Fibroblast of lung (primary cell): ENCODE measurements around the gene FBXW11. TPM values are rescaled to one million over a fixed set of nuclear protein-coding genes. Genes with fewer than 3 reads are reported as not detected.

Source experiments
- DNase-seq, 2 donors: peaks; one replicate each; pipeline versions ENCODE4 v3.0.0 to v3.0.0-alpha.2; 2010; ENCODE audit warnings: low read depth in 2 of 2
- H2AFZ ChIP-seq: 2 replicates; pipeline ENCODE4 v1.5.1; 2012; ENCODE audit warnings: low read length, control low read depth, inconsistent platforms
- H3K27ac ChIP-seq: 2 replicates; pipeline ENCODE4 v1.5.1; 2011; ENCODE audit warnings: low read length, control low read depth; ENCODE audit not compliant: insufficient read depth
- H3K27me3 ChIP-seq: 2 replicates; pipeline ENCODE4 v1.5.1; 2011; ENCODE audit warnings: mild to moderate bottlenecking, low read length; ENCODE audit not compliant: control insufficient read depth, insufficient read depth
- H3K36me3 ChIP-seq: 2 replicates; pipeline ENCODE4 v1.5.1; 2011; ENCODE audit warnings: low read length; ENCODE audit not compliant: control insufficient read depth, insufficient read depth
- H3K4me1 ChIP-seq: 2 replicates; pipeline ENCODE4 v1.5.1; 2011; ENCODE audit warnings: low read length; ENCODE audit not compliant: control insufficient read depth, insufficient read depth; ENCODE audit errors: extremely low read depth
- H3K4me2 ChIP-seq: 2 replicates; pipeline ENCODE4 v1.5.1; 2011; ENCODE audit warnings: low read length, control low read depth; ENCODE audit not compliant: insufficient read depth; ENCODE audit errors: extremely low read depth
- H3K4me3 ChIP-seq, 4 experiments: fragments of 200-600 bp in 1 of 4; sonication (generic) in 1 of 4; replicated peaks in 1 of 4; 2 replicates each; pipeline ENCODE4 v1.5.1; 2011 to 2016; ENCODE audit warnings: low read length in 4 of 4, low read depth in 3 of 4, mild to moderate bottlenecking in 3 of 4, control low read depth in 2 of 4, inconsistent platforms in 1 of 4, mixed read lengths in 1 of 4; ENCODE audit not compliant: insufficient read depth in 1 of 4; ENCODE audit errors: control extremely low read depth in 1 of 4
- H3K79me2 ChIP-seq: 2 replicates; pipeline ENCODE4 v1.5.1; 2012; ENCODE audit warnings: mild to moderate bottlenecking, low read length, inconsistent platforms; ENCODE audit not compliant: control insufficient read depth, insufficient read depth
- H3K9ac ChIP-seq: 2 replicates; pipeline ENCODE4 v1.5.1; 2011; ENCODE audit warnings: mild to moderate bottlenecking, low read length, control low read depth; ENCODE audit not compliant: insufficient read depth
- H3K9me3 ChIP-seq: 2 replicates; pipeline ENCODE4 v1.5.1; 2012; ENCODE audit warnings: low read depth, low read length; ENCODE audit not compliant: control insufficient read depth, insufficient read depth
- H4K20me1 ChIP-seq: 2 replicates; pipeline ENCODE4 v1.5.1; 2011; ENCODE audit warnings: low read length; ENCODE audit not compliant: control insufficient read depth, insufficient read depth; ENCODE audit errors: extremely low read depth
- CTCF ChIP-seq, 2 donors: IDR thresholded peaks in 1 of 2; conservative IDR thresholded peaks in 1 of 2; 1 replicate in 1 of 2; 2 replicates in 1 of 2; pipeline ENCODE4 v1.5.1; 2011 to 2012; ENCODE audit warnings: low read length in 2 of 2, control low read depth in 1 of 2, inconsistent platforms in 1 of 2, low read depth in 1 of 2, mild to moderate bottlenecking in 1 of 2
- EZH2 ChIP-seq: IDR thresholded peaks from 2 replicates; pipeline ENCODE4 v1.5.1; 2012; ENCODE audit warnings: low read length, control low read depth, mild to moderate bottlenecking; ENCODE audit errors: missing control alignments
- polyA plus RNA-seq, 2 donors: library from polyadenylated mRNA; depleted of rRNA in 1 of 2; stranded (reverse) in 1 of 2; unstranded in 1 of 2; fragments of >200 nt; gene quantifications; 2 replicates each; pipeline ENCODE4 v1.2.1, GENCODE V29; 2011 to 2012; ENCODE audit warnings: missing spikeins in 1 of 2
- total RNA-seq: library from RNA; depleted of rRNA; stranded (reverse); fragments of >200 nt; gene quantifications from 2 replicates; pipeline ENCODE4 v1.2.1, GENCODE V29; 2014

Gene FBXW11
- total and polyA plus RNA-seq, 2 donors (not counting 1 experiment from before 2014, with no cell fraction given): 52.6 to 113 TPM

- no peaks in the 10 kb centered on the region for H3K79me2 ChIP-seq
- no peak overlapping the region for H3K9ac ChIP-seq
- no peaks in the 10 kb centered on the region for H3K4me1 ChIP-seq
- no peak for DNase-seq
- no peak overlapping the region for H2AFZ ChIP-seq
- H3K27ac ChIP-seq: no peak overlapping the region
- no peaks in the 10 kb centered on the region for H3K9me3 ChIP-seq
- no peak overlapping the region for H3K4me2 ChIP-seq
- H3K36me3 ChIP-seq: no peaks in the 10 kb centered on the region
- H3K27me3 ChIP-seq: peaks cover 3% of the 10 kb centered on the region
- no peak overlapping the region for H3K4me3 ChIP-seq
- H4K20me1 ChIP-seq: no peaks in the 10 kb centered on the region
- no peak for TF ChIP-seq CTCF (conservative IDR thresholded peaks at IDR 0.05 in 1 of 2, IDR thresholded peaks at IDR 0.05 in 1 of 2; ENCODE audit: low read depth in 1 of 2, low read length in 2 of 2)
- TF ChIP-seq EZH2: no peak
Measured at GRCh38 chr5:171820561-171820960, 185.9 kb downstream of the FBXW11 start.

DNA sequence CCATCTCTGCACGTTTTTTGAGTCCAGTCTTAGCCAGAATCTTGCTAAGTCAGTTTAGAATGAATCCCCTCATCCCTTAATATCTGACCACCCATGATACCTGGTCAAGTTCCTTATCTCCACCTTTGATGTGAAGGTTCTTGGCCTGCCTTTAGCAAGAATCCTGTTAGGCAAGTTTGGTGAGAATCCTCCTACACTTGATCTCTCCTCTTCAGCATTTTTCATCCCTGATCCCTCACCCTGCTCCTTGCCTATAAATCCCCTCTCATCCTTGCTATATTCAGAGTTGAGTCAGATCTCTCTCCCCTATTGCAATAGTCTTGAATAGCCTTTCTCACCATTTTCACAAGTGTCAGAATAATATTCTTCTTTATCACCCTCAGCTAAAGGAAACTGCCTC is 189.8 kb downstream of the FBXW11 start:
- Histone ChIP-seq H3K79me2 (no peaks in the 10 kb centered on the region), H3K9ac (no peak overlapping the region), H3K36me3 (no peaks in the 10 kb centered on the region), H3K27ac (no peak overlapping the region), H3K9me3 (no peaks in the 10 kb centered on the region), H4K20me1 (no peaks in the 10 kb centered on the region), H3K4me2 (no peak overlapping the region), H3K4me1 (no peaks in the 10 kb centered on the region), H3K27me3 (peaks cover 13% of the 10 kb centered on the region), H2AFZ (no peak overlapping the region), H3K4me3 (no peak overlapping the region)
- no peak for DNase-seq
- no peak for TF ChIP-seq CTCF (conservative IDR thresholded peaks at IDR 0.05 in 1 of 2, IDR thresholded peaks at IDR 0.05 in 1 of 2; ENCODE audit: low read depth in 1 of 2, low read length in 2 of 2)
- peak; percentile 19 for TF ChIP-seq EZH2

DNA sequence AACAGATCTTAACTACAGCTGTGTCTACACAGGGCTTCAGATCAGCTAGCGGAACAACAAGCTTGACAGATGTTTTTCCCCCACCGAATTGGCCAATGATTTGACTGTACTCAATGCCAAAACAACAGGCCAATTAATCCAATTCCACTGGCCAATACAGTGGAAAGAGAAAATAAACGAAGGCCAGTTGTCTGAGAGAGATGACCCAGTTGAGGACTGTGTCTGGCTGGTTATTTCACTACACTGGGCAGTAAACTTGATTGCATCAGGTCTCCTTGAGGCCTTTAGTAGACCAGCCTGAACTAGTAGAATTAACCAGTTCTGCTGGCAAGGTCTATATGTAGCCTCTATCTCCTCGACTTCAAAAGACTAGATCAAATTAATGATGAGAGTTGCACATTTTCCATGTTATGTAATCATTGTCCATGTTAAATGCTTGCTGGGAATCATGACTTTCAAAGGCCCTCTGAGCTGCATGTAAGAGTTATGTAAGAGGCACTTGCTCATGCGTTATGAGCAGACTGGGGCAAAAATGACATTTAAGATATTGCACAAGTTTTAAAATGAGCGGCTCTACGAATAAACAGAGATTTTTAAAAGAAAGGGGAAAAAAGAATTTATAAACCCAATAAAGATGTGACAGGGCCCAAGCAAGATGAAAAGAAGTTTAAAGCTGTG is 192.5 kb downstream of the FBXW11 start:
- Histone ChIP-seq H3K79me2 (no peaks in the 10 kb centered on the region), H3K9ac (no peak overlapping the region), H3K9me3 (no peaks in the 10 kb centered on the region), H3K27ac (no peak overlapping the region), H2AFZ (no peak overlapping the region), H3K27me3 (peaks cover 13% of the 10 kb centered on the region), H4K20me1 (no peaks in the 10 kb centered on the region), H3K36me3 (no peaks in the 10 kb centered on the region), H3K4me3 (no peak overlapping the region), H3K4me2 (no peak overlapping the region), H3K4me1 (no peaks in the 10 kb centered on the region)
- peak in 1 of 2 donors; percentile 2 for DNase-seq
- TF ChIP-seq CTCF (conservative IDR thresholded peaks at IDR 0.05 in 1 of 2, IDR thresholded peaks at IDR 0.05 in 1 of 2; ENCODE audit: low read depth in 1 of 2, low read length in 2 of 2) (no peak), EZH2 (no peak)
